Common myeloid progenitor, CD34-positive (primary cell): ENCODE data around the gene HRH3.

Source experiments
- CTCF ChIA-PET: fragments of 350-600 bp; sonication (Branson Sonifier 250); formaldehyde crosslinking; loops from one replicate; lab custom pipeline; 2021; ENCODE audit warnings: antibody characterized with exemption; lab: Charles Lee
- POLR2A ChIA-PET: fragments of 350-600 bp; sonication (Branson Sonifier 250); formaldehyde crosslinking; loops from one replicate; lab custom pipeline; 2021; ENCODE audit warnings: antibody characterized with exemption; lab: Charles Lee
- DNase-seq, 3 donors: peaks; one replicate each; pipeline versions ENCODE4 v3.0.0 to v3.0.0-alpha.2; 2013
- H3K27ac ChIP-seq, 2 experiments: 1 replicate in 1 of 2; 2 replicates in 1 of 2; pipeline ENCODE4 v1.7.0; 2013; ENCODE audit warnings: inconsistent platforms in 2 of 2, low read length in 2 of 2, mild to moderate bottlenecking in 2 of 2, low read depth in 1 of 2, moderate library complexity in 1 of 2; ENCODE audit not compliant: severe bottlenecking in 2 of 2, insufficient read depth in 1 of 2, poor library complexity in 1 of 2
- H3K27me3 ChIP-seq, 5 experiments: replicated peaks in 2 of 5; 1 replicate in 3 of 5; 2 replicates in 2 of 5; pipeline versions ENCODE4 v1.6.1 to v1.7.0; 2013; ENCODE audit warnings: low read length in 4 of 5, mild to moderate bottlenecking in 2 of 5, moderate library complexity in 2 of 5, inconsistent platforms in 1 of 5; ENCODE audit not compliant: insufficient read depth in 5 of 5, control insufficient read depth in 4 of 5
- H3K36me3 ChIP-seq, 4 experiments: 1 replicate in 2 of 4; 2 replicates in 2 of 4; pipeline versions ENCODE4 v1.6.1 to v1.7.0; 2013; ENCODE audit warnings: low read length in 3 of 4, control low read depth in 1 of 4, mild to moderate bottlenecking in 1 of 4; ENCODE audit not compliant: control insufficient read depth in 4 of 4, insufficient read depth in 4 of 4
- H3K4me1 ChIP-seq, 4 experiments: 1 replicate in 3 of 4; 2 replicates in 1 of 4; pipeline versions ENCODE4 v1.6.1 to v1.7.1; 2013; ENCODE audit warnings: low read length in 3 of 4, mild to moderate bottlenecking in 3 of 4, control low read depth in 1 of 4, inconsistent platforms in 1 of 4, moderate library complexity in 1 of 4; ENCODE audit not compliant: control insufficient read depth in 4 of 4, insufficient read depth in 4 of 4; ENCODE audit errors: control extremely low read depth in 1 of 4
- H3K4me3 ChIP-seq, 7 experiments: 1 replicate in 4 of 7; 2 replicates in 3 of 7; pipeline versions ENCODE4 v1.5.1 to v1.7.0; 2013; ENCODE audit warnings: mild to moderate bottlenecking in 7 of 7, low read length in 6 of 7, moderate library complexity in 6 of 7, inconsistent platforms in 2 of 7, low read depth in 2 of 7, control low read depth in 1 of 7; ENCODE audit not compliant: insufficient read depth in 4 of 7, control insufficient read depth in 1 of 7; ENCODE audit errors: extremely low read depth in 1 of 7
- H3K9me3 ChIP-seq, 5 experiments: 1 replicate in 4 of 5; 2 replicates in 1 of 5; pipeline versions ENCODE4 v1.6.1 to v1.7.1; 2013; ENCODE audit warnings: low read length in 4 of 5, mild to moderate bottlenecking in 2 of 5, inconsistent platforms in 1 of 5, low read depth in 1 of 5, moderate library complexity in 1 of 5; ENCODE audit not compliant: control insufficient read depth in 4 of 5, insufficient read depth in 2 of 5; ENCODE audit errors: control extremely low read depth in 1 of 5
- WGBS: methylation state at CpG from one replicate; pipeline ENCODE4 v1.1.5; 2013; ENCODE audit not compliant: insufficient coverage; 5-methylcytosine and 5-hydroxymethylcytosine counted together

HRH3 gene

DNA sequence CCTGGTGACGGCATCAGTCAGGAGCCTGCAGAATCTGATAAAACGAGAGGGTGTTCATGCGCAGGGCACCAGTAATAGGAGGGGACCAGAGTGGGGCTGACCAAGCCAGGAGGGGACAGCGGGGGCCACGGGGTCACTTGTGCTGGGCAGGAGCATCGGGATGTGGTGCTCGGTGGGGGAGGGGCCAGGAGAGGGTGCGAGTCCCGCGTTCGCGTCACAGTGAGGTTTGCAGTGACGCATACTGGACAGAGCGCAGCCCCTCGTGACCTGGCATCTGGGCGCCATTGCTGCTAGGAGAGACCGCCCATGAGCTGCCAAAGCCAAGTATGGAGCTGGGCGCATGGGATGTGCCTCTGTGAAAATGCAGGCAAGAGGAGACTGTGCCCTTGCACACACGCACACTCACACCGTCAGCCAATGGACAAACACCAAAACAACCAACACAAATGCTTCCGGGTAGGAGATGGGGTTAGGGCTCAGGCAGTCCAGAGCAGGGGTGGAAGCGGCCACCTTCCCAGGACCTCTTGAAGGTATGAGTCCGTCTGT, 51.1 kb downstream of the HRH3 start:
- Histone ChIP-seq H3K4me3 (no peak overlapping the region), H3K36me3 (peaks cover 4 to 55% (median 37%) of the 10 kb centered on the region in 4 experiments), H3K27ac (no peak overlapping the region), H3K9me3 (no peaks in the 10 kb centered on the region), H3K27me3 (no peaks in the 10 kb centered on the region), H3K4me1 (no peaks in the 10 kb centered on the region)
- POLR2A ChIA-PET, result no interaction called here
- DNase-seq, result no peak
- CTCF ChIA-PET, result interaction anchor here (0.7 kb wide), 1 partner anchor 9 kb away, joined by 3 read pairs; no protein-coding TSS in a partner anchor
- WGBS, result 98% methylated on average over 15 of the region's 23 CpGs

GRCh38 chr20:62168061-62168460, 52.0 kb downstream of the HRH3 start:
- no peak overlapping the region for H3K4me3 ChIP-seq
- no peaks in the 10 kb centered on the region for H3K4me1 ChIP-seq
- no peak for DNase-seq
- no peaks in the 10 kb centered on the region for H3K27me3 ChIP-seq
- H3K27ac ChIP-seq, result no peak overlapping the region
- ChIA-PET CTCF (interaction anchor here (1.0 kb wide), 1 partner anchor 139 kb away, joined by 3 read pairs; no protein-coding TSS in a partner anchor), POLR2A (no interaction called here)
- 100% methylated on average over 4 of the region's 4 CpGs for WGBS
- peaks cover 4 to 64% (median 40%) of the 10 kb centered on the region in 4 experiments for H3K36me3 ChIP-seq
- H3K9me3 ChIP-seq, result no peaks in the 10 kb centered on the region

- H3K36me3 ChIP-seq, result peaks cover 4 to 66% (median 42%) of the 10 kb centered on the region in 4 experiments
- H3K9me3 ChIP-seq, result no peaks in the 10 kb centered on the region
- ChIA-PET CTCF (interaction anchor here (1.0 to 1.1 kb wide), 2 partner anchors 9 to 139 kb away, joined by 3 to 4 read pairs; no protein-coding TSS in a partner anchor), POLR2A (interaction anchor here (0.6 kb wide), 1 partner anchor 20 kb away, joined by 4 read pairs; no protein-coding TSS in a partner anchor)
- no peak for DNase-seq
- no peak overlapping the region for H3K4me3 ChIP-seq
- H3K27ac ChIP-seq, result no peak overlapping the region
- 94% methylated on average over 4 of the region's 6 CpGs for WGBS
- no peaks in the 10 kb centered on the region for H3K4me1 ChIP-seq
- H3K27me3 ChIP-seq, result no peaks in the 10 kb centered on the region
Measured at GRCh38 chr20:62167474-62167873, 52.6 kb downstream of the HRH3 start.

GRCh38 chr20:62165762-62166399, 54.2 kb downstream of the HRH3 start:
- H3K27ac ChIP-seq, result no peak overlapping the region
- H3K36me3 ChIP-seq, result peaks cover 4 to 78% (median 48%) of the 10 kb centered on the region in 4 experiments

More at GRCh38 chr20:62165762-62166399, 54.2 kb downstream of the HRH3 start:
- CTCF ChIA-PET, result interaction anchor here (0.8 to 1.5 kb wide), 2 partner anchors 10 to 20 kb away, joined by 3 to 5 read pairs; no protein-coding TSS in a partner anchor
- no peak overlapping the region for H3K4me3 ChIP-seq
- no peaks in the 10 kb centered on the region for H3K9me3 ChIP-seq
- POLR2A ChIA-PET, result interaction anchor here (0.6 kb wide), 1 partner anchor 298 kb away, joined by 3 read pairs; no protein-coding TSS in a partner anchor
- H3K27me3 ChIP-seq, result no peaks in the 10 kb centered on the region
- H3K4me1 ChIP-seq, result no peaks in the 10 kb centered on the region
- no peak for DNase-seq
- WGBS, result 95% methylated on average over 18 of the region's 25 CpGs
